ENCODE measurements around the gene RICTOR. TPM values are rescaled to one million over a fixed set of nuclear protein-coding genes. Genes with fewer than 3 reads are reported as not detected.
A peak's percentile ranks its signal among the peaks of the same experiment; 100 is the strongest.

The RICTOR gene
- total and polyA plus RNA-seq, 9 of the 15 experiments (the other 6 are each of a cell fraction or from before 2014, with no cell fraction given), result 13.9 to 46.6 (median 22.6) TPM

GRCh38 chr5:39015743-39016586 is 58.2 kb downstream of the RICTOR start (continued):
- TF ChIP-seq BHLHE40 (IDR thresholded peaks at IDR 0.05; ENCODE audit: low read length), result no peak
- TF ChIP-seq ZNF75A (CRISPR knock-in tag; IDR thresholded peaks at IDR 0.05), result no peak
- TF ChIP-seq ZNF282 (CRISPR knock-in tag; IDR thresholded peaks at IDR 0.05), result no peak
- TF ChIP-seq PYGO2 (tag; IDR thresholded peaks at IDR 0.05), result no peak
- no peak for TF ChIP-seq ZNF609 (CRISPR knock-in tag; IDR thresholded peaks at IDR 0.05; ENCODE audit: borderline replicate concordance)
- 0 out of 2 replicates have a peak, but pooled peaks have one; percentile 23 for TF ChIP-seq BCOR (IDR thresholded peaks at IDR 0.05)
- TF ChIP-seq ZBTB26 (CRISPR knock-in tag; IDR thresholded peaks at IDR 0.05), result peak; percentile 87; the same call in 1 of the 2 replicates
- peak; percentile 89; the same call in 1 of the 2 replicates for TF ChIP-seq HBP1 (CRISPR knock-in tag; IDR thresholded peaks at IDR 0.05)
- peak; percentile 66; the same call in 1 of the 2 replicates for TF ChIP-seq ELF4 (CRISPR knock-in tag; IDR thresholded peaks at IDR 0.05)
- TF ChIP-seq NONO (IDR thresholded peaks at IDR 0.05; ENCODE audit: low read depth in 2 of 2, low read length in 1 of 2), result no peak
- TF ChIP-seq ZNF316 (IDR thresholded peaks at IDR 0.05), result 0 out of 2 replicates have a peak, but pooled peaks have one; percentile 29
- peak; percentile 65; the same call in 1 of the 2 replicates for TF ChIP-seq NKRF (IDR thresholded peaks at IDR 0.05; ENCODE audit: borderline replicate concordance)
- TF ChIP-seq ZSCAN29 (IDR thresholded peaks at IDR 0.05), result peak; percentile 42; the same call in 1 of the 2 replicates
- TF ChIP-seq FIP1L1 (IDR thresholded peaks at IDR 0.05; ENCODE audit: low read depth, low read length, poor library complexity, severe bottlenecking), result no peak
- no peak for TF ChIP-seq ESRRA (IDR thresholded peaks at IDR 0.05; ENCODE audit: borderline replicate concordance, low read depth)
- peak; percentile 70 for TF ChIP-seq CC2D1A (IDR thresholded peaks at IDR 0.05)
- peak; percentile 57; the same call in 1 of the 2 replicates for TF ChIP-seq SMARCE1 (IDR thresholded peaks at IDR 0.05)
